NCI-H2081 treated with DMSO at 0.1 percent for 48 hours (cell line): ENCODE results near the gene TAAR8.
"Not testable (repeated sequence)": the region's sequence is repeated elsewhere in the genome, so short reads cannot be mapped to it uniquely, and the experiment has no call there.

Experiments used
- DNase-seq: peaks from one replicate; lab custom pipeline; 2025; lab: John Stamatoyannopoulos, UW

TAAR8 gene

DNA sequence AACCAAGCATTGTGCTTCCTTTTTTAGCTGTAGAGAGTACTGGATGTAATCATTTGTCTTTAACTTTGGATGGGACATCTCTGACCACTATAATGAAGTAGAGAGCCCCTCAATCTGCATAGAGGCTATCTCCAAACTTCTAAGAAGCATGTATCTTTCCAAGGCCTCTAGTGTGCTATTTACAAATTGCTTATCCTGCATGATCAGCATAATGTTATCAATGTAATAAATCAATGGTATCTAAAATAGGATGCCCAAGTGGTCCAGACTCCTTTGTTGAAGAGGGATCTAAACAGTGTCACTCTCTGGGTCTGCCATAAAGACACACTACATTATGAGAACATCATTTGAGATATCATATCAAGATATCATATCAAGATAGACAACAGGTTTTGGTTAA, 7.6 kb upstream of the TAAR8 start:
- DNase-seq, result no peak

- no peak for DNase-seq
Measured at GRCh38 chr6:132548746-132549463, 3.6 kb upstream of the TAAR8 start.

- DNase-seq, result no peak
Measured at GRCh38 chr6:132551214-132551613, 1.3 kb upstream of the TAAR8 start.

- DNase-seq, result not testable (repeated sequence)
Measured at GRCh38 chr6:132560087-132560486, 7.6 kb downstream of the TAAR8 start.

DNA sequence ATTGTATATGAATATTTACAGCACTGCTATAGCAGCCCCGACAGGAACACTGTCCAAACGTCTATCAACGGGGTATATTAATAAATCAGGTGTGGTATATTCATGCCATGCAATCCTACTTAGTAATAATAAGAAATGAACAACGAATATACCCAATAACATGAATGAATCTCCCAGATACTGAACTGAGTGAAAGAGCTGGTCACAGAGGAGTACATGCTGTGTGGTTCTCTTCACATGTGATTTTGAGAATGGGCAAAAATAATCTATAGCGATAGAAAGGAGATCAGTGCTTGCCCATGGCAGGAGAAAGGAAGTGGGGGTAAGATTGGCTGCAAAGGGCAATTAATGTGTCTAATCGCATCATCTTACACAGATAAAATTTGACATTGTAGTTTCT, 13.9 kb downstream of the TAAR8 start:
- no peak for DNase-seq

DNA sequence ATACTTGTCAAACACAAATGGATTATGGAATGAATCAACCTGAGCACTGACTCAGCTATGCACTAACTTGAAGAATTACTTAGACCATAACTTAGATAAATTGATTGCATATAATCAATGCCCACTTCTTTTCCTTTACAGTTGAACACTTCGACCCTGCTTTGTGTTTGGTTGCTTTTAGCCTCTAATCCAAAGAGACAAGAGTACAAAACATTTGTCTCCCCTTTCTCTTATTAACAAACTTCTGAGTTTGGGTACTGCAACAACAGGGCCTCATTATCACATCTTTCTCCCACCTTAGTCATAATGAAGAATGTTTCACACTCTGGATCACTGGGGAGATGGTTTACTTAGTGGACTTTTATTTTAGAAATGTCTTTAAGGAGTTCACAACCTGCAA, 15.1 kb downstream of the TAAR8 start:
- DNase-seq, result no peak

- DNase-seq, result no peak
Measured at GRCh38 chr6:132568611-132569010, 16.1 kb downstream of the TAAR8 start.

- no peak for DNase-seq
Measured at GRCh38 chr6:132569170-132569569, 16.7 kb downstream of the TAAR8 start.

GRCh38 chr6:132570221-132570777, 17.8 kb downstream of the TAAR8 start, which contains the start of gene TAAR6:
Gene TAAR6, plus strand, starts transcription at chr6:132570322. Its CDS starts 0 bp downstream, at chr6:132570322.
- DNase-seq, result no peak

DNA sequence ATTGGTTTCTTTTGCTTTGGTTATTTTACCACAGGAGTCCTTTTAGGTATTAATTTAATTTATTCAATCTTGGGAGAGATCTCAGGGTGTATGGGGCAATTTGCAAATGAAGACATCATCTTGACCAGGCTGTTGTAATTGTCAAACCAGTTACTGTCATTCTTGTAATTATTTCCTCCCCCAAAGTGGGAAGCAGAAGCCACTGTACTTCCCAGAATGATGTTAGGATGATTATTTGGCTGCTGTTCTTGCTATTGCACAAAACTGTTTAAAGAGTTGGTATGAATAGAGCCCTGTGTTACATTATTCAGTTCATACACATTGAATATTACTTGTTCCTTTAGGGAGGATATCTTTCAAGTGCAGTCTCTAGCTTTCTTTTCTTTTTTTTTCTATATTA, 19.3 kb downstream of the TAAR8 start:
- no peak for DNase-seq

DNA sequence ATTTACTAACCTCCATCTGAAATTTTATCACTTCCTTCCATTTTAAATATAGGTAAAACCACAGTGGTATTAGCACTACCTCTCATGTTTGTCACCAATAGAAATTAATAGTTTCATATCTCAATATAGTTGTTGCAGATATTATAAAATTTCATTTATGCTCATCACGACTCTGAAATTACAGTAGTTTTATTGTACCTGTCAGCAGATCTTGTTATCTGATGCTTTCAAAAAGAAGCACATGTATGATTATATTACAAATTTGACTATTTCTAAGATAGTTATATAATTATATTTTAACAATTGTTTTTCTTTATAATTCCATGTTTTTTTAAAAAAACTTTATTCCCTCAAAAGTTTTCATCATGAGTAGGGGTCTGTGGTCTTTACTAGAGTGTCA, 32.2 kb downstream of the TAAR8 start:
- no peak for DNase-seq

DNA sequence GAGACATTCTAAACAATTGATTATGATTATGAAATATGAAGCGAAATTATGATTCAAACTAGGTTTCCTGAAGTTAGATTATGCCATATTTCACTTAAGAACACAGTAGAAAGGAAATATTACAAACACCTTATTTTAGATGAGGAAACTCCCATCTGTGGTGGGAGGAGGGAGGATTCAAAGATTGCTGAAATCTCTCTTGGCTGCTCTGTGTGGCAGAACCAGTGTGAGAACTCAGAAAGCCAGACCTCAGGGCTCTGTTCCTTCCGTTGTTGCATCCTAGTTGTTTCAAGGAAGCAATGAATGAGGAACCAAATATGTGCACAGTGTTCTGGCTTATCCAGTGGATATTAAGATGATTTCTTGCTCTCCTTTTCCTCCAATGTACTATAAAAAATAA, 35.0 kb downstream of the TAAR8 start:
- no peak for DNase-seq

- no peak for DNase-seq
Measured at GRCh38 chr6:132589454-132589853, 37.0 kb downstream of the TAAR8 start, which contains the start of gene TAAR5. Gene TAAR5, minus strand, starts transcription at chr6:132589741. Its CDS starts 55 bp downstream, at chr6:132589686.

- no peak for DNase-seq
Measured at GRCh38 chr6:132590362-132590761, 37.9 kb downstream of the TAAR8 start.

GRCh38 chr6:132592855-132593254, 40.4 kb downstream of the TAAR8 start:
- no peak for DNase-seq

DNA sequence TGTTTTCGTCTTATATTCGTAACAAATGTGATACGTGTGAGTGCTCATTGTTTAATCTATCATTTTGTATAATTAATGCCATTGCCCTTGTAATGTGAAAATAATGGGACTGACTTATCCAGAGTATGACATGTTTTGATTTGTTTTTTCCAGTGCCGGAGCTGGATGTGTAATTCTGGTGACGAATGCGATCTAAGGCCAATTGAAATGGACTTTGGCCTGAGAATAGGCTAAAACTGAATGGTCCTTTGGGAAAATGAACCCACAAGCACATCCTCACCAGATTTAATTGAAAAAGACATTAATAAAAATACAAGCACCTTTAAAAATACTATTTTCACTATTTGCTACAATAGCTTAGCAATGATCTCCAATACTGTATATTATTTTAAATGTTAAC, 43.7 kb downstream of the TAAR8 start:
- DNase-seq, result no peak

DNA sequence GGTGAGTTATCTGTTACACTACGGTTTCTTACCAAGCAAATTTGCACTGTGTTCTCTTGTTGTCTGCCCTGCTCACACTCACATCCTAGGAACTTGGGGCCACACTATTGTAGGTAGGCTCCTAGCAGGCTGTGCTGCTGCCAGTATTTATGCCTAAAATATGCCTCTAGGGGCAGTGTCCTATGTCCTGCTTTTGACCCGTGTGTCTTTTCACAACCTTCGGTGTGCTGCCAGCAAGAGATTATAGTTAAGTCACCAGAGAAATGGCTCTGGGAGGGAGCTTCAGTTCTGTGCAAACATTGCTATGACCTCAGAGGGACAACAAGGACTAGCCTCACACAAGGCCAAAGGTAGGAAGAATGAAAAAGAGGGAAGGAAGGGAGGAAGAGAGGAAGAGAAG, 46.0 kb downstream of the TAAR8 start:
- no peak for DNase-seq

GRCh38 chr6:132600900-132601299, 48.4 kb downstream of the TAAR8 start:
- not testable (repeated sequence) for DNase-seq
